Measurements from ENCODE around the gene JARID2.

The JARID2 gene

GRCh38 chr6:15405129-15406068 is 159.5 kb downstream of the JARID2 start:
- no peak overlapping the region for H3K27ac ChIP-seq (ENCODE audit: low read depth, low read length)
- no peak overlapping the region for H3K4me3 ChIP-seq (ENCODE audit: low read depth, low read length)
- peaks cover 90% of the 10 kb centered on the region for H3K4me1 ChIP-seq (ENCODE audit: control insufficient read depth, insufficient read depth, low read length)
- no peaks in the 10 kb centered on the region for H3K9me3 ChIP-seq (ENCODE audit: control insufficient read depth, insufficient read depth, low read depth, low read length)
- H3K9ac ChIP-seq (ENCODE audit: low read length) = no peak overlapping the region
- H3K27me3 ChIP-seq (ENCODE audit: control insufficient read depth, insufficient read depth, low read length) = no peaks in the 10 kb centered on the region
- H3K36me3 ChIP-seq (ENCODE audit: control insufficient read depth, insufficient read depth, low read length) = peaks cover 9% of the 10 kb centered on the region

GRCh38 chr6:15406452-15406851 is 160.6 kb downstream of the JARID2 start:
- H3K36me3 ChIP-seq (ENCODE audit: control insufficient read depth, insufficient read depth, low read length) = peaks cover 20% of the 10 kb centered on the region
- no peaks in the 10 kb centered on the region for H3K9me3 ChIP-seq (ENCODE audit: control insufficient read depth, insufficient read depth, low read depth, low read length)
- H3K27me3 ChIP-seq (ENCODE audit: control insufficient read depth, insufficient read depth, low read length) = no peaks in the 10 kb centered on the region
- no peak overlapping the region for H3K9ac ChIP-seq (ENCODE audit: low read length)
- H3K27ac ChIP-seq (ENCODE audit: low read depth, low read length) = no peak overlapping the region
- peaks cover 87% of the 10 kb centered on the region for H3K4me1 ChIP-seq (ENCODE audit: control insufficient read depth, insufficient read depth, low read length)
- H3K4me3 ChIP-seq (ENCODE audit: low read depth, low read length) = no peak overlapping the region

DNA sequence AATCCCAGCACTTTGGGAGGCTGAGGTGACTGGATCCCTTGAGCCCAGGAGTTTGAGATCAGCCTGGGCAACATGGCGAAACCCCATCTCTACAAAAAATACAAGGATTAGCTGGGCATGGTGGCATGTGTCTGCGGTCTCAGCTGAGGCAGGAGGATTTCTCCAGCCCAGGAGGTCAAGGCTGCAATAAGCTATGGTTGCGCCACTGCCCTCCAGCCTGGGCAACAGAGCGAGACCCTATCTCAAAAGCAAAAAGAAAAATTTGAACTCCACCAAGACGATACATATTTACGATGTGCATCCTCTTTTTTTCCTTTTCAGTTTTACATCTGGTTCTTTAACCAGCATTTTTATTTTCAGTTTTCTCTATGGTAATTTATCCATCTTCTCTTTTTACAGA is 162.1 kb downstream of the JARID2 start:
- Histone ChIP-seq H3K9ac (ENCODE audit: low read length) (no peak overlapping the region), H3K4me1 (ENCODE audit: control insufficient read depth, insufficient read depth, low read length) (peaks cover 85% of the 10 kb centered on the region), H3K27me3 (ENCODE audit: control insufficient read depth, insufficient read depth, low read length) (no peaks in the 10 kb centered on the region), H3K9me3 (ENCODE audit: control insufficient read depth, insufficient read depth, low read depth, low read length) (no peaks in the 10 kb centered on the region), H3K27ac (ENCODE audit: low read depth, low read length) (no peak overlapping the region), H3K36me3 (ENCODE audit: control insufficient read depth, insufficient read depth, low read length) (peaks cover 34% of the 10 kb centered on the region), H3K4me3 (ENCODE audit: low read depth, low read length) (no peak overlapping the region)

DNA sequence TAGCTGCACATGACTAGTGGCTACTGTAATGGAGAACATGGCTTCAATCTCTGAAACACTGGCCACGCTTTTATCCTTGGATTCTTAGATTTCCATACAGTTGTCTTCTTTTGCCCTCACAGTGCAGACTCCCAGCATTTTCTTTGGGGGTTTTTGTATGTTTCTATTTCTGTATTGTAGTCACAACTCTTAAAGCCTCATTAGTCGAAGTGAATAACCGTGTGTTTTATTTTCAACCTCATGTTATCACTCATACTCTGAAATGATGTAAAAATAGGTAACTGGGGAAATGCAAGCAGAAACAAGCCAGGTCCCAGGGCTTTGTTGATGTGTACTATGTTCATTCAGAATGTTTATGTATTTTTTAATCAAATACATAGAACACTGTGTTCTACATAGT is 162.9 kb downstream of the JARID2 start:
- Histone ChIP-seq H3K4me1 (ENCODE audit: control insufficient read depth, insufficient read depth, low read length) (peaks cover 85% of the 10 kb centered on the region), H3K27me3 (ENCODE audit: control insufficient read depth, insufficient read depth, low read length) (no peaks in the 10 kb centered on the region), H3K27ac (ENCODE audit: low read depth, low read length) (no peak overlapping the region), H3K4me3 (ENCODE audit: low read depth, low read length) (no peak overlapping the region), H3K36me3 (ENCODE audit: control insufficient read depth, insufficient read depth, low read length) (peaks cover 42% of the 10 kb centered on the region), H3K9me3 (ENCODE audit: control insufficient read depth, insufficient read depth, low read depth, low read length) (no peaks in the 10 kb centered on the region), H3K9ac (ENCODE audit: low read length) (no peak overlapping the region)

DNA sequence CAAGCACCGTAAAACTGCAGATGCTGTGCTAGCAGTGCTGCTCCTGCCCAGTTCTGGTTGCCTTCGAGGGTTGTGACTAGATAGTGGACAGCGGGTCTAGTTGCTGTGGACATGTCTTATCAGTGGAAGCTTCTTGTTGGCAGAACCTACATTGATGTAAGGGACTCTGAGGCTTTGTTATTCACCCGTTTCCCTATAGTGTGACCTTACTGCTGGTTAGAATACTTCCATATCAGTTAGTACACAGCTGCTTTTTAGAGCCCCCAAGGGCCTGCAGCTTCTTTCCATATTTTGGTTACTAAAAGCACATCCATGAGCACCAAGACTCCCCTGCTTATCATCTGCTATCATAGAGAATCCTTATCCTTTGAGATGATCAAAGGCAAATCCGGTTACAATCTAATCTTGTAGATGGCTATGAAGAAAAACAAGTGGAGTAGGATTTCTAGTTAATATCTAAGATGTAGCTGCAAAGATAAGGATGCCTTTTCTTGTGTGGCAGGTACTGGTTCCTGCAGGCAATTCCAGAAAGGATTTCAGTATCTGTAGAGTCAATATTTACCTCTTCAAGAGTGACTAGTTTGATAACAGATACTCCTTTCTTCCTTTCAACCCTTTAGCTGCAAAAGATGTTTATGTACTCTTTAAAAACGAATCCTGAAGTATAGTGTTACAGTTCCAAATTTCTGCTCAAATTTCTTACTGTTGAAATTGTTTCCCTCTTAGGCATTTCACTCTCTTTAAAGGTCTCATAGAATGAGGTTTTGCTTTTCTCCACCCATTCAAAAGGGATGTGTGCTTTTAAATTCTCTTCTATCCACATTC is 163.6 kb downstream of the JARID2 start:
- Histone ChIP-seq H3K36me3 (ENCODE audit: control insufficient read depth, insufficient read depth, low read length) (peaks cover 49% of the 10 kb centered on the region), H3K9ac (ENCODE audit: low read length) (no peak overlapping the region), H3K9me3 (ENCODE audit: control insufficient read depth, insufficient read depth, low read depth, low read length) (no peaks in the 10 kb centered on the region), H3K4me1 (ENCODE audit: control insufficient read depth, insufficient read depth, low read length) (peaks cover 81% of the 10 kb centered on the region), H3K27ac (ENCODE audit: low read depth, low read length) (no peak overlapping the region), H3K4me3 (ENCODE audit: low read depth, low read length) (no peak overlapping the region), H3K27me3 (ENCODE audit: control insufficient read depth, insufficient read depth, low read length) (no peaks in the 10 kb centered on the region)

DNA sequence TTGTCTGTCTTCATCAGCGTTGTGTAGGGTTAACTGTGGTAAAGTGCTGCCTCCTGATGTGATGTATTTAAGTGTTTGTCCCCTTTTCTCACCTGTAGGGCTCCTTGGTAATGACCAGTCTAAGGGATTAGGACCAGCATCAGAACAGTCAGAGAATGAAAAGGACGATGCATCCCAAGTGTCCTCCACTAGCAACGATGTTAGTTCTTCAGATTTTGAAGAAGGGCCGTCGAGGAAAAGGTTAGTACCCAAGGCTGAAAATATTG is 164.2 kb downstream of the JARID2 start:
- no peaks in the 10 kb centered on the region for H3K9me3 ChIP-seq (ENCODE audit: control insufficient read depth, insufficient read depth, low read depth, low read length)
- no peak overlapping the region for H3K4me3 ChIP-seq (ENCODE audit: low read depth, low read length)
- peaks cover 51% of the 10 kb centered on the region for H3K36me3 ChIP-seq (ENCODE audit: control insufficient read depth, insufficient read depth, low read length)
- peaks cover 76% of the 10 kb centered on the region for H3K4me1 ChIP-seq (ENCODE audit: control insufficient read depth, insufficient read depth, low read length)
- no peaks in the 10 kb centered on the region for H3K27me3 ChIP-seq (ENCODE audit: control insufficient read depth, insufficient read depth, low read length)
- no peak overlapping the region for H3K27ac ChIP-seq (ENCODE audit: low read depth, low read length)
- no peak overlapping the region for H3K9ac ChIP-seq (ENCODE audit: low read length)

GRCh38 chr6:15410752-15411151 is 164.9 kb downstream of the JARID2 start:
- H3K27me3 ChIP-seq (ENCODE audit: control insufficient read depth, insufficient read depth, low read length) = no peaks in the 10 kb centered on the region
- H3K27ac ChIP-seq (ENCODE audit: low read depth, low read length) = no peak overlapping the region
- H3K36me3 ChIP-seq (ENCODE audit: control insufficient read depth, insufficient read depth, low read length) = peaks cover 52% of the 10 kb centered on the region
- no peak overlapping the region for H3K9ac ChIP-seq (ENCODE audit: low read length)
- H3K4me3 ChIP-seq (ENCODE audit: low read depth, low read length) = no peak overlapping the region
- H3K4me1 ChIP-seq (ENCODE audit: control insufficient read depth, insufficient read depth, low read length) = peaks cover 69% of the 10 kb centered on the region
- no peaks in the 10 kb centered on the region for H3K9me3 ChIP-seq (ENCODE audit: control insufficient read depth, insufficient read depth, low read depth, low read length)

DNA sequence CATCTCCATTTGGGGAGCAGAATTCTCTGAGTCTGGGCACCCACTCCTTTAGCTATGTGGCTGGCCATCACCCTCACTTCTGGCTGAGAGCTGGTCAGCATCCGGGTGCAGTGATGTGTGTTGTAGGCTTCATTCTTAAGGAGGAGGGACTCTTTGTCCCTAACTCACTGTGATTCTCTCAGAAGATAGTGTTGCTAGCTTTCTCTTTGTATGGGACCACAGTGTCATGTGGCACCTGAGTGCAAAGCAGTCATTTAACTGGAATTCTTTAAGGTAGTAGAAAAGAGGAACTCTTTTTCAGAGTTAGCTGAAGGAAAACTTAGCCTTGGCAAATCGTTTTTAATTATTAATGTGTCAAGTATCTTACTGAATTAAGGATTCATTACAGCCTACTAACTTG is 165.9 kb downstream of the JARID2 start:
- H3K9ac ChIP-seq (ENCODE audit: low read length) = no peak overlapping the region
- H3K9me3 ChIP-seq (ENCODE audit: control insufficient read depth, insufficient read depth, low read depth, low read length) = peaks cover under 1% of the 10 kb centered on the region; the same call in 1 of the 2 replicates
- no peak overlapping the region for H3K27ac ChIP-seq (ENCODE audit: low read depth, low read length)
- H3K27me3 ChIP-seq (ENCODE audit: control insufficient read depth, insufficient read depth, low read length) = no peaks in the 10 kb centered on the region
- H3K4me1 ChIP-seq (ENCODE audit: control insufficient read depth, insufficient read depth, low read length) = peaks cover 64% of the 10 kb centered on the region
- peaks cover 54% of the 10 kb centered on the region for H3K36me3 ChIP-seq (ENCODE audit: control insufficient read depth, insufficient read depth, low read length)
- no peak overlapping the region for H3K4me3 ChIP-seq (ENCODE audit: low read depth, low read length)

GRCh38 chr6:15412767-15413166 is 166.9 kb downstream of the JARID2 start:
- peaks cover 7% of the 10 kb centered on the region; the same call in 1 of the 2 replicates for H3K9me3 ChIP-seq (ENCODE audit: control insufficient read depth, insufficient read depth, low read depth, low read length)
- H3K27ac ChIP-seq (ENCODE audit: low read depth, low read length) = no peak overlapping the region
- no peak overlapping the region for H3K4me3 ChIP-seq (ENCODE audit: low read depth, low read length)
- no peak overlapping the region for H3K9ac ChIP-seq (ENCODE audit: low read length)
- no peaks in the 10 kb centered on the region for H3K27me3 ChIP-seq (ENCODE audit: control insufficient read depth, insufficient read depth, low read length)
- H3K36me3 ChIP-seq (ENCODE audit: control insufficient read depth, insufficient read depth, low read length) = peaks cover 64% of the 10 kb centered on the region
- peaks cover 55% of the 10 kb centered on the region for H3K4me1 ChIP-seq (ENCODE audit: control insufficient read depth, insufficient read depth, low read length)

DNA sequence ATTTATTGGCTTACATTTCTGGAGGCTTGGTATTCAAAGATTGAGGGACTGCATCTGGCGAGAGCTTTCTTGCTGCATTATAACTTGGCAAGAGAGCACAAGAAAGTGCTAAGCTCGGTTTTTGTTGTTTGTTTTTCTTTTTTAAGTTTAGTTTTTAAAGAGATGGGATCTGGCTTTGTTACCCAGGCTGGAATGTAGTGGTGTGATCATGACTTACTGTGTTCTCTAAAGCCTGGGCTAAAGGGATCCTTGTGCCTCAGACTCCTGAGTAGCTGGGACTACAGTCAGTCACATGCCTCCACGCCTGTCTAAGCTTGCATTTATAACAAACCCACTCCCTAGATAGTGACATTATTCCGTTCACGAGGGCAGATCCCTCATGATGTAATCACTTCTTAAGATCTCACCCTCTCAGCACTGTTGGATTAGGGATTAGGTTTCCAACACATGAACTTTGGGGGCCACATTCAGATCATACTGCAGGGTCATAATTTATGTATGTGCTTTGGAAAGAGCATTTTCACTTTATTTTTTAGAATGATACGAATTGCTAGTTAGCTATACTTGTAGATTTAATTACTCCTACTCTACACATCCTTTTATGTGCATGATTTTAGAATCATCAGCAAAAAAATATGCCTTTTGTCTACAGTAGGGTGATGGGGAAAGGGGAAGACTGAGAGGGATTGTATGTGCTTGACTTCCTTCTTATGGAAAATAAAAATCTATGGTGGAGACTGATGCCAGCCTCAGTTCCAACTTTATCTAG is 167.8 kb downstream of the JARID2 start:
- H3K27ac ChIP-seq (ENCODE audit: low read depth, low read length) = no peak overlapping the region
- H3K36me3 ChIP-seq (ENCODE audit: control insufficient read depth, insufficient read depth, low read length) = peaks cover 70% of the 10 kb centered on the region
- H3K9ac ChIP-seq (ENCODE audit: low read length) = no peak overlapping the region
- peaks cover 49% of the 10 kb centered on the region for H3K4me1 ChIP-seq (ENCODE audit: control insufficient read depth, insufficient read depth, low read length)
- no peaks in the 10 kb centered on the region for H3K27me3 ChIP-seq (ENCODE audit: control insufficient read depth, insufficient read depth, low read length)
- no peak overlapping the region for H3K4me3 ChIP-seq (ENCODE audit: low read depth, low read length)
- H3K9me3 ChIP-seq (ENCODE audit: control insufficient read depth, insufficient read depth, low read depth, low read length) = peaks cover 7% of the 10 kb centered on the region; the same call in 1 of the 2 replicates

Measured in HUES6 (cell line).